Hepatocyte (in vitro differentiated cells): ENCODE measurements around the gene DCLK2.

Experiments used
- CTCF ChIP-seq: fragments of 200-600 bp; sonication (generic); IDR thresholded peaks from 2 replicates; pipeline ENCODE4 v1.5.1; 2016; ENCODE audit warnings: antibody characterized with exemption, mild to moderate bottlenecking; ENCODE audit not compliant: poor library complexity
- EZH2 ChIP-seq: fragments of 200-600 bp; sonication (generic); IDR thresholded peaks from 2 replicates; pipeline ENCODE4 v1.6.1; 2016; ENCODE audit warnings: antibody characterized with exemption, mild to moderate bottlenecking, borderline replicate concordance
- EZH2phosphoT487 ChIP-seq: fragments of 200-600 bp; sonication (generic); IDR thresholded peaks from one replicate; pipeline ENCODE4 v1.6.1; 2018; ENCODE audit warnings: antibody characterized with exemption, mild to moderate bottlenecking, low read depth, moderate library complexity; ENCODE audit not compliant: unreplicated experiment, severe bottlenecking

- TF ChIP-seq CTCF (no peak), EZH2 (no peak), EZH2phosphoT487 (no peak)
Observed at GRCh38 chr4:150206954-150207353, 128.7 kb downstream of the DCLK2 start.
